Dermis microvascular lymphatic vessel endothelial cell (primary cell): Measurements from ENCODE around the gene ANKRD50. TPM values are rescaled to one million over a fixed set of nuclear protein-coding genes. Genes with fewer than 3 reads are reported as not detected.
A peak's percentile ranks its signal among the peaks of the same experiment; 100 is the strongest.

Experiments used
- DNase-seq, 2 donors: peaks; one replicate each; pipeline versions ENCODE4 v3.0.0 to v3.0.0-alpha.2; 2010; ENCODE audit warnings: low read depth in 2 of 2
- total RNA-seq: library from RNA; depleted of rRNA; stranded (reverse); fragments of >200 nt; gene quantifications from 2 replicates; pipeline ENCODE4 v1.2.1, GENCODE V29; 2014

The ANKRD50 gene
- total RNA-seq, 1 donor from 2014 or later = 41.6 TPM

GRCh38 chr4:124710015-124710741 is 2.4 kb downstream of the ANKRD50 start:
- DNase-seq = peak in 1 of 2 donors; percentile 21

- DNase-seq = peak in 1 of 2 donors; percentile 32
Measured at GRCh38 chr4:124708517-124709300, 3.8 kb downstream of the ANKRD50 start.

- no peak for DNase-seq
Measured at GRCh38 chr4:124705393-124705792, 7.1 kb downstream of the ANKRD50 start.

- DNase-seq = no peak
Measured at GRCh38 chr4:124703154-124703553, 9.4 kb downstream of the ANKRD50 start.

DNA sequence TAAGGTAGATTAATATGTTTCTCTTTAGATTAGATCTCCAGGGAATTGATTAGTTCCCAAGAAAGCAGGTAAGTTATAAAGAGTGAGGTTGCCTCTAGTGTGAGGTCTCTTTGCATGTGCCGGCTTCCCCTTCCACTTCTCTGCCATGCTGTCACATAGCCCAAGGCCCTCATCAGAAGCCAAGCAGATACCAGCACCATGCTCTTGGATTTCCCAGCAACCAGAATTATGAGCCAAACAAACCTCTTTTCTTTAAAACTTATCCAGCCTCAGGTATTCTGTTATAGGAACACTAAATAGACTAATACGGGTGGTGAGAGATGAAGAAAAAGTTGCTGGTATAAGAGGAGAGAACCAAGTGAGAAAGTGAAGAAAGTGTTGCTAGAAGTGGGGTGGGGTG is 15.1 kb downstream of the ANKRD50 start:
- no peak for DNase-seq

DNA sequence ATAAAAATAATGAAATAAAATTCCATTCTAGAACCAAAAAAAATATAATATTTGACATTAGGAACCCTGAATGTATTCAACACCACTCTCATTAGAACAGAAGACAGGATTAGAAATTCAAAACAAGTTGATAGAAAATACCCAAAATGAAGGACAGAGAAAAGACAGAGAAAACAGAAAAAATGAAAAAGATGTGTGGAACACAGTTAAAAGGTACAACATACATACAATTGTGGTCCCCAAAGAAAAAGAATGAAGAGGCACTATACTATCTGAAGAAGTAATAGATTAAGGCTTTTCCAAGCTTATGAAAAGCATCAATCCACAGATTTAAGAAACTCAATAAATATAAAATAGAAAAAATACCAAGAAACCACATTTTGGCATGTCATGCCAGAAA is 16.4 kb downstream of the ANKRD50 start:
- DNase-seq = no peak

- no peak for DNase-seq
Measured at GRCh38 chr4:124694946-124695598, 17.5 kb downstream of the ANKRD50 start.

GRCh38 chr4:124694306-124694705 is 18.2 kb downstream of the ANKRD50 start:
- no peak for DNase-seq

DNA sequence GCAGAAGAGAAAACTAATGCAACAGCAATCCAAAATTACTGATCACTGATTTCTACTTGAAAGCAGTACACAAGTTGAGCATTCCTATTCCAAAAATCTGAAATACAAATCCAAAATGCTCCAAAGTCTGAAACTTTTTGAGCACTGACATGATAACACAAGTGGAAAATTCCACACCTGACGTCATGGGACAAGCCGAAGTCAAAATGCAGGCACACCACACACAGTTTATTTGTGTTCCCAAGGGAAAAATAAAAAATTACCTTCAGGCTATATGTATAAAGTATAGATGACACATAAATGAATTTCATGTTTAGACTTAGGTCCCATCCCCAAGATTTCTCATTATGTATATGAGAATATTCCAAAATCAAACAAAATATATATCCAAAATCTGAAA is 20.7 kb downstream of the ANKRD50 start:
- no peak for DNase-seq

DNA sequence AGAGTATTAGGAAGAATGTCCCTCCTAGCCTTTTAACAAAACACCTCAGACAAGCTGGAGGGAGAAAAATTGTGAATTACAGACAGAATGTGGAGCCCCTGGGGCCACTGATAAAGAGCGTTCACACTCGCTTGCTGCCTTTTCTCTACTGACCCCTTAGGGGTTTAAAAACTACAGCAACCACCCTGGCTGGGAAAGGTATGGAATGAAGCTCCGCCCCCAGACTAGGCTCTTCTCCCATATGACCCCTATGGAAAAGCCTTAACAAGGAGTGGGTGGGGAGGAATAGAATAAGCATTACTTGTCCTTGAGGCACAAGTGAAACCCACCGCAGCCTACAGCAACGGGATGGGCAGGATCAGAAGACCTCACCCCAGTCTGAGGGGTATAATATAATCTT is 26.3 kb downstream of the ANKRD50 start:
- no peak for DNase-seq

GRCh38 chr4:124685851-124686250 is 26.7 kb downstream of the ANKRD50 start:
- DNase-seq = no peak

GRCh38 chr4:124684301-124684700 is 28.2 kb downstream of the ANKRD50 start:
- DNase-seq = peak in 1 of 2 donors; percentile 28

DNA sequence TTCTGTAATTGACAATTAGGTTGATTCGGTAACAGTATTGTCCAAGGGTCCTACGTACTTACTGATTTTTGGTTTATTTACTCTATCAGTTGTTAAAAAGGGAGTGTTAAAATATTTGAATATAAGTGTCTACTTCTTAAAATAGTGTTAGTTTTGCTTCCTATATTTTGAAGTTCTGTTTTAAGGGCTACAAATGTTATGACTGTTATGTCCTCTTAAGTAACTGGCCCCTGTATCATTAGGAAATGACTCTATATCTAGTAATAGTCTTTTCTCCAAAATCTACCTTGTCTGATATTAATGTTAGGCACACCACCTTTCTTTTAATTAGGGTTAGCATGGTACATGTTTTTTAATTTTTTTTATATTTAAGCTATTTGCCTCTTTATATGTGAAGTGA is 30.1 kb downstream of the ANKRD50 start:
- no peak for DNase-seq

DNA sequence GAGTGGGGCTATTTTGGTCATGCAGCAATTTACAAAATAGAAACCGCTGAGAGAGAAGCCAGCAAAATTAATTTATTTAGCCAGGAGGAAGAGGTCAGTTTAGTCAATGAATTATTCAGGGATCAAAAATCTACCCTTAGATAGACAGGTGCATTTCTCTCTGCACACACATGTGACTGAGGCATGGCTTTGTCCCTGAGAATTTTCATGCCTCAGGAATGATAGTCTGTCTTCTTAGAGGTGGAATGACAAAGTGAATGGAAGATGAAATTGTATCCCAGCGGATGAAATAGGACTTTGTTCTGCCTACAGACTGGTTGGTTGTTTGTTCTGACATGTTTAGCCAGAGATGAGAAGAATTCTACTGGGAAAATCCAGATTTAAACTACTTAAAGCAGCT is 46.0 kb downstream of the ANKRD50 start:
- no peak for DNase-seq

DNA sequence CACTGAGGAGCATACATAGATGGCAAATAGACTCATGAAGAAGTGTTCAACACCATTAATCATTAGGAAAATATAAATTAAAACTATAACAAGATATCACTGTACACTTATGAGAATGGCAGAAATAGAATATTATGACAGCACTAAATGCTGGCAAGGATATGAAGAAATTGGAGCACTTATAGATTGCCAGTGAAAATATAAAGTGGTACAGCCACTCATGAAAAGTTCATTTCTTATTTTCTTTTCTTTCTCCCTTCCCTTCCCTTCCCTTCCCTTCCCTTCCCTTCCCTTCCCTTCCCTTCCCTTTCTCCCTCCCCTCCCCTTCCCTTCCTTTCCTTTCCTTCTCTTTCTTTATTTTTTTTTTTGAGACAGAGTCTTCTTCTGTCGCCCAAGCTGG is 53.7 kb downstream of the ANKRD50 start:
- no peak for DNase-seq

GRCh38 chr4:124650614-124651013 is 61.9 kb downstream of the ANKRD50 start:
- DNase-seq = no peak

- DNase-seq = no peak
Measured at GRCh38 chr4:124647599-124647998, 64.9 kb downstream of the ANKRD50 start.

DNA sequence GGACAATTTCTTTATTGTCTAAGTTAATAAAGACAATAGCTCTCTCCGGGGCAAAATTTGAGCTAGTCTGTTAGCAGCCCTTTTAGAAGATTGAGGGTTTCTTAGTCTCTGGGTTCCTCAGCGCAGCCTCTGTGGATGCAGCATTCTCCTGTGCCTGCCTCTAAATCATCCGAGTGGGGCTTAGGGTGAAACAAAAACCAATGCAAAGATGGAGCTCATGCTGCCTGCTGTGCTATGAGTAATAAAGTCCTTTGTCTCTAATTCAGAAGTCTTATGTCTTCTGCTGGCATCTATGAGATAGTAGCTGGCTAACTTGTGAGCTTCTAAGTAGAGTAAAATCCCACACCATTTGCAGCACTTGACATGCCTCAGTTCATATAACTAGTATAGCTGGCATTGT is 67.9 kb downstream of the ANKRD50 start:
- no peak for DNase-seq

DNA sequence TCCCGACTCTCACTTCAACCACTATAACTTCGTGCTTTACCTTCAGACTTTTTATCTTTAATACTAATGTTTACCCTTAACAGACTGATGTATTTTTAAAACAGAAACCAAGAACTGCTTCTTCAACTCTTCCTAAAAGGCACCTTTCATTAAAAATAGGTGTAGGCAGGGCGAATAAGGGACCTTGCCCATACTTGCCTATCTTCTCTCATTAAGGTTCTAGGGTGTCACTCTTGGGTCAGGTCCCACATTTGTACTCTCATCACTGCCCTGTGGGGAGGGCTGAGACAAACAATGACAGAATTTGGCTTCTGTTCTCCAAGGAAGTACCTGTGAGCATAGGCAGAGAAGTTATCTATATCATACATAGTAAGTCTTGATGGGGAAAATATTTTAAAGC is 69.7 kb downstream of the ANKRD50 start:
- no peak for DNase-seq

DNA sequence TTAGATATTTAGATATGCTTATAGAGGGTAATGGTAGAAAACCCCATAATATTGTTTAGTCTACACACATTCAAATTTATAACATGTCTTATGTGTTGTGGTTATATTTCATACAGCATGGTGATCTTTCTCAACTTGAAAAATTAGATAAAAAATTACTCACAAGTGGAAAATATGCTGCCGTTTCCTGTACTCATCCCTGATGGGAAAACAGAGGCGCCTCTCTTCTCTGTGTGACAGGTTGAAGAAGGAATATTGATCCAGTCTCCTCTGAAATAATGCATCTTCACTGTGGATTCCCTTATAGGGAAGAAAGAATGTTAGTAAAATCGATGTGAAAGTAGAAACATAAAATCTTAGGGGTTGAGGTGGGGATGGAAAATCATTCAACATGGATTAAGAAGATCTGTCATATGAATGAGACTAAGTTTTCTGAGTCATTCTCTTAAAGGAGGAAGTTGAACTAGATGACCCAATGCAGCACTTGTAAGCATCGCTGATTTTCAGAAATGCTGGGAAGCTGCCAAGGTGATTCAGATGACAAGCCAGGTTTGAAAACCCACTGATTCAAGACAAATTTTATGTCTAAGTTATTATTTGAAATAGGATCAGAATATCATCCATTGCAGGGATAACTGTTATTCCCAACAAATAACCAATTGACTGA is 70.7 kb downstream of the ANKRD50 start:
- peak in 1 of 2 donors; percentile 92 for DNase-seq

DNA sequence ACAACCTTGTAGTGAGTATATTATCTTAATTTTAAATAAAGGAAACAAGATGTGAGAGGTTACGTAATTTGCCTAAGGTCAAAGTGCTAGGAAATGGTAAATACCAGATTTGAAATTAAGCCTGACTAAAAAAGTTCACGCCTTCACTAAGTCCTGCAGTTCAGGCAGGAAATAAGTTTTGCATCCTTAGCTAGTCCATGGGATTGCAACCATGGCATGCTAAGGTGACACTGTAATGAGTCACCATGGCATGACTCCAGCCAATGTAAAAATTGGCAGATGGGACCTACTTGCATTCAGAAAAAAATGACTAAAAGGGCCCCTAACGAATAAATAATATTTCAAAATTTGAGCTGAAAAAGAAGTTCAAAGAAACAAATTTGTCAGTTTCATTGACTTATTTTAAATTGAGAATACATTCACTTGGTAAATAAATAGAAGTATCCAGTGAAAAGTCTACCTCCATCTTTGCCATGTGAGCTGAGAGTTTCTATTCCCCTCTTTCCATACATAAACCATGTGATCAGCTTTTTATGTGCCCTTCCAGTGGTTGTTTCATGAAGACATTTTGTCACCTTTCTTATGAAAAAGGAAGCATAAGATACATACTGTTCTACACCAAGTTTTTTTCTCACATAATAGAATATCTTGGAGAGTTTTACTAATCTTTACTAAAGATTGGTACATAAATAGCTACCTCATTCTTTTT is 72.4 kb downstream of the ANKRD50 start:
- peak; percentile 59 to 90 for DNase-seq
